Stimulated activated naive B cell treated with anti-CD40 and anti-IgM and Interleukin-4, amounts not matched to agents 10 μg/mL and 1 μg/mL and 100 μg/mL, for 72 hours (primary cell): Measurements from ENCODE around the gene IL17D.

ENCODE experiments used
- ATAC-seq, 2 donors: fragments of 150-1000 bp; cut with Tn5 transposase; replicated peaks; 2 replicates each; pipeline ENCODE4 v1.10.0; 2021; ENCODE audit warnings: moderate library complexity in 1 of 2
- DNase-seq: peaks from one replicate; pipeline ENCODE4 v3.0.0; 2021
- H3K27ac Mint-ChIP-seq: one replicate; pipeline ENCODE4 v1.8.0; 2022; ENCODE audit warnings: mild to moderate bottlenecking, mixed read lengths
- H3K27me3 Mint-ChIP-seq, 2 donors: one replicate each; pipeline ENCODE4 v1.8.0; 2022; ENCODE audit warnings: mixed read lengths in 2 of 2
- H3K36me3 Mint-ChIP-seq, 2 donors: one replicate each; pipeline ENCODE4 v1.8.0; 2022; ENCODE audit warnings: mixed read lengths in 2 of 2, mild to moderate bottlenecking in 1 of 2
- H3K4me1 Mint-ChIP-seq, 2 donors: one replicate each; pipeline ENCODE4 v1.8.0; 2022; ENCODE audit warnings: mixed read lengths in 2 of 2, mild to moderate bottlenecking in 1 of 2
- H3K4me3 Mint-ChIP-seq, 2 donors: one replicate each; pipeline ENCODE4 v1.8.0; 2022; ENCODE audit warnings: mild to moderate bottlenecking in 2 of 2, mixed read lengths in 2 of 2, moderate library complexity in 1 of 2
- H3K9me3 Mint-ChIP-seq, 2 donors: one replicate each; pipeline ENCODE4 v1.8.0; 2022; ENCODE audit warnings: mixed read lengths in 2 of 2, mild to moderate bottlenecking in 1 of 2

Gene IL17D

DNA sequence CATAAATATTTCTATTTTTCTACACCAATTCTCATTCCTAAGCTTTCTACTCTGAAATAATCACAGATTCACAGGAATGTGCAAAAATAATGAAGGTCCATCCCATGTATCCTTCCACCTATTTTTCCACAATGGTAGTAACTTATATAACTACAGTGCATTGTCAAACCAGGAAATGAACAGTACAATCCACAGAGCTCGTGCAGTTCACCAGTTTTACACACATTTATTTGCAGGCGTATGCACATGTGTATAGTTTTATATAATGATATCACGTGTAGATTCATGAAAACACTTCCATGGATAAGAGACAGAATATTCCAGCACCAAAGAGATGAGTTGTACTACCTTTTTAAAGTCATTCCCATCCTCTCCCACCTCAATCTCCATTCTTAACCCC is 57.4 kb downstream of the IL17D start:
- DNase-seq (no peak), ATAC-seq (no peak)
- H3K4me3 Mint-ChIP-seq: no peak overlapping the region
- no peaks in the 10 kb centered on the region for H3K27me3 Mint-ChIP-seq
- H3K36me3 Mint-ChIP-seq: peaks cover 18 to 32% of the 10 kb centered on the region in 2 donors
- peaks cover 9 to 15% of the 10 kb centered on the region in 2 donors for H3K9me3 Mint-ChIP-seq
- no peak overlapping the region for H3K27ac Mint-ChIP-seq
- no peaks in the 10 kb centered on the region for H3K4me1 Mint-ChIP-seq

DNA sequence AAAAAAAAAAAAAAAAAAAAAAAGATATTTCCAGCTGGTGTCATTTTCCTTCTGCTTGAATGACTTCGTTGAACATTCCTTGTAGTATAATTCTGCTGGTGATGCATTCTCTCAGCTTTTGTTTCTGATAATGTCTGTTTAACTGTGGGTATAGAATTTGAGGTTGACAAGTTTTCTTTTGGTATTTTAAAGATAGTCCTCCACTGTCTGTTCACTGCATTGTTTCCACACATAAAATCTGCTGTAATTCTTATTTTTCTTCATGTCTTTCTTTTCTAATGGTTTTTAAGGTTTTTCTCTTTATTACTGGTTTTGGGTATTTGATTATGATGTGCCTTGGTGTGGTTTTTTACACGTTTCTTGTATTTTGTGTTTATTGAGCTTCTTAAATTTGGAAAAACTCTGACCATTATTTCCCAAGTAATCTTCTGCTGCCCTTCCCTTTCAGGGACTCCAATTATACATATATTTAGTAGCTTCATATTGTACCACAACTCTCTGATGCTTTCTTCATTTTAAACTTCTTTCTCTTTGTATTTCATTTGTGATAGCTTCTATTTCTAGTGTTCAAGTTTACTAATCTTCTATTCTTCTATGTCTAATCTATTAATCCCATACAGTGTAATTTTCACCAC is 63.9 kb downstream of the IL17D start:
- DNase-seq (no peak), ATAC-seq (no peak)
- Mint-ChIP-seq H3K27ac (no peak overlapping the region), H3K36me3 (peaks cover 37 to 43% of the 10 kb centered on the region in 2 donors), H3K4me1 (peaks cover 5 to 14% of the 10 kb centered on the region in 2 donors), H3K4me3 (no peak overlapping the region), H3K9me3 (peaks cover 13 to 14% of the 10 kb centered on the region in 2 donors), H3K27me3 (no peaks in the 10 kb centered on the region)

DNA sequence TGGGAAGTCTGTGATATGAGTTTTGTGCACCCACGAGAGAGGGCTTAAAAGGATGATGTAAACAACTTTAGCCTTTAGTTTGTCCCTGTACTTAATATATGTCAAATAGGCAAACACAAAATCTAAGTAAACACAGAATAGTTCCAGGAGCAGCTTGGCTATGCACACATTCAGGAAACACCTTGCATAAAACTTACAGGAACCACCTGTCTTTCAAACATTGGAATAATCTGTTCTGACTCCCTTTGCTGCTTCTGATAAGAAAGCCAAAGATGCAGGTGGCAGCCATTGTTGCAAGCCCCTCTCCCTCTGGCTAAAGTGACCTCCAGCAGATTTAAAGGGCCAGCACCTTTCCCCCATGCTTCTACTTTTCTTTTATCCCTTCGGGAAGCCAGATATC is 65.6 kb downstream of the IL17D start:
- no peak overlapping the region for H3K4me3 Mint-ChIP-seq
- peaks cover 36 to 49% of the 10 kb centered on the region in 2 donors for H3K36me3 Mint-ChIP-seq
- H3K27ac Mint-ChIP-seq: no peak overlapping the region

DNA sequence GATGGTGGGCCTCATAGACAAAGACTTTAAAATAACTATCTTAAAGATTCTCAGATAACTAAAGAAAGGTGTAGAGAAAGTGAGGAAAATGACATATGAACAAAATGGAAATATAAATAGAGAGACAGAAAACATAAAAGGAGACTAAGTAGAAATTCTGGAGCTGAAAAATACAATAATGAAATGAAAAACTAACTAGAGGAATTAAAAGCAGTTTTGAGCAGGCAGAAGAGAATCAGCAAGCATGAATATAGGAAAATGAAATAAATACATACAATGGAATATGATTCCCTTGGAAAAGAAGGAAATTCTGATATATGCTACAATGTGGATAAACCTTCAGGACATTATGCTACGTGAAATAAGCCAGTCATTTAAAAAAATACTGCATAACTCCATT is 66.3 kb downstream of the IL17D start:
- no peak overlapping the region for H3K4me3 Mint-ChIP-seq
- H3K4me1 Mint-ChIP-seq: peaks cover 10 to 17% of the 10 kb centered on the region in 2 donors
- H3K27me3 Mint-ChIP-seq: no peaks in the 10 kb centered on the region
- peaks cover 13 to 14% of the 10 kb centered on the region in 2 donors for H3K9me3 Mint-ChIP-seq
- ATAC-seq (no peak), DNase-seq (no peak)
- peaks cover 36 to 49% of the 10 kb centered on the region in 2 donors for H3K36me3 Mint-ChIP-seq
- no peak overlapping the region for H3K27ac Mint-ChIP-seq

More for the DNA sequence above, 65.6 kb downstream of the IL17D start:
- peaks cover 13 to 14% of the 10 kb centered on the region in 2 donors for H3K9me3 Mint-ChIP-seq
- no peak for DNase-seq
- H3K27me3 Mint-ChIP-seq: no peaks in the 10 kb centered on the region
- peaks cover 9 to 17% of the 10 kb centered on the region in 2 donors for H3K4me1 Mint-ChIP-seq
- no peak for ATAC-seq
